K562 (cell line): ENCODE data around the gene BCAN. TPM values are rescaled to one million over a fixed set of nuclear protein-coding genes. Genes with fewer than 3 reads are reported as not detected.
A peak's percentile ranks its signal among the peaks of the same experiment; 100 is the strongest.

Experiments
- DLX4 ChIP-seq: fragments of 250-450 bp; sonication (Bioruptor Pico); IDR thresholded peaks from 2 replicates; pipeline ENCODE4 v1.6.1; 2021; ENCODE audit warnings: mild to moderate bottlenecking
- HNRNPL ChIP-seq: fragments of 200-400 bp; formaldehyde crosslinking; IDR thresholded peaks from 2 replicates; pipeline ENCODE4 v1.6.1; 2017; ENCODE audit warnings: low read depth, mild to moderate bottlenecking, low read length
- MEF2D ChIP-seq: conservative IDR thresholded peaks from 2 replicates; pipeline ENCODE4 v1.6.1; 2016; ENCODE audit warnings: low read depth, missing genetic modification characterization, missing compliant biosample characterization
- NFRKB ChIP-seq: fragments of 450-650 bp; IDR thresholded peaks from 2 replicates; pipeline ENCODE4 v1.6.1; 2016; ENCODE audit warnings: low read depth
- PHF21A ChIP-seq: fragments of 450-650 bp; IDR thresholded peaks from 2 replicates; pipeline ENCODE4 v1.6.1; 2017; ENCODE audit warnings: low read depth, borderline replicate concordance
- SETDB1 ChIP-seq: IDR thresholded peaks from one replicate; pipeline ENCODE4 v1.6.1; 2012; ENCODE audit warnings: low read length, control low read depth, inconsistent platforms
- SUPT5H ChIP-seq: fragments of 450-650 bp; IDR thresholded peaks from 2 replicates; pipeline ENCODE4 v1.6.1; 2016
- TFAP4 ChIP-seq: sonication (generic); formaldehyde crosslinking; IDR thresholded peaks from 2 replicates; pipeline ENCODE4 v1.8.0; 2022; ENCODE audit warnings: missing genetic modification reagents, mild to moderate bottlenecking, moderate library complexity, borderline replicate concordance
- USF1 ChIP-seq: sonication (generic); formaldehyde crosslinking; IDR thresholded peaks from 2 replicates; pipeline ENCODE4 v1.9.0; 2022; ENCODE audit warnings: mild to moderate bottlenecking, missing genetic modification reagents
- ZHX1 ChIP-seq: fragments of 150-350 bp; conservative IDR thresholded peaks from 2 replicates; pipeline ENCODE4 v1.6.1; 2014; ENCODE audit warnings: low read length
- ZKSCAN3 ChIP-seq: fragments of 250-450 bp; sonication (Bioruptor Pico); IDR thresholded peaks from 2 replicates; pipeline ENCODE4 v1.4.0; 2020
- ZNF140 ChIP-seq: fragments of 250-450 bp; sonication (Bioruptor Pico); IDR thresholded peaks from 2 replicates; pipeline ENCODE4 v1.8.0; 2021; ENCODE audit warnings: moderate library complexity, mild to moderate bottlenecking, inconsistent platforms
- ZNF551 ChIP-seq: fragments of 250-450 bp; sonication (Bioruptor Pico); IDR thresholded peaks from 2 replicates; pipeline ENCODE4 v1.5.0; 2021; ENCODE audit warnings: mild to moderate bottlenecking, moderate library complexity
- polyA plus RNA-seq, 8 experiments: library from polyadenylated mRNA; depleted of rRNA in 4 of 8; stranded (reverse) in 5 of 8; unstranded in 3 of 8; fragments of >200 nt; fragmentation: Nextera tagmentation in 2 of 8; fragmentation: Illumina TruSeq in 1 of 8; extraction: Ambion mirVana in 2 of 8; extraction: Trizol in 1 of 8; gene quantifications; 2 replicates each; pipeline versions ENCODE4 v1.2.1 to v1.2.3, GENCODE V29; 2011 to 2014; ENCODE audit warnings: inconsistent platforms in 1 of 8, missing spikeins in 1 of 8
- total RNA-seq, 7 experiments: library from RNA; depleted of rRNA in 6 of 7; stranded (reverse); fragments of >200 nt in 6 of 7; fragmentation: Illumina TruSeq in 2 of 7; extraction: Trizol in 2 of 7; gene quantifications; 2 replicates each; pipeline versions ENCODE4 v1.2.1 to v1.2.3, GENCODE V29; 2011 to 2021; ENCODE audit warnings: low replicate concordance in 1 of 7

Gene BCAN
- total and polyA plus RNA-seq, 9 of the 15 experiments (the other 6 are each of a cell fraction or from before 2014, with no cell fraction given): 0.04 to 0.33 (median 0.14) TPM; not detected in 5

- TF ChIP-seq ZKSCAN3 (CRISPR knock-in tag): no peak
- TF ChIP-seq PHF21A: no peak
- TF ChIP-seq ZNF551: no peak
- TF ChIP-seq ZHX1: no peak
- TF ChIP-seq USF1 (CRISPR knock-in tag): peak; percentile 12; the same call in 1 of the 2 replicates
- no peak for TF ChIP-seq NFRKB
- no peak for TF ChIP-seq MEF2D (tag)
- TF ChIP-seq DLX4 (CRISPR knock-in tag): no peak
- no peak for TF ChIP-seq HNRNPL
- no peak for TF ChIP-seq SETDB1
- TF ChIP-seq SUPT5H: no peak
- no peak for TF ChIP-seq ZNF140 (CRISPR knock-in tag)
- TF ChIP-seq TFAP4 (CRISPR knock-in tag): peak; percentile 24; the same call in 1 of the 2 replicates
- TF ChIP-seq, all 486 proteins: peak for 4
Observed at GRCh38 chr1:156698995-156699394, 57.1 kb downstream of the BCAN start (continued).
